ENCODE measurements around the gene KLK5. TPM values are rescaled to one million over a fixed set of nuclear protein-coding genes. Genes with fewer than 3 reads are reported as not detected.

Gene KLK5
- polyA plus RNA-seq, 2 of the 4 experiments (the other 2 are of a cell fraction): not detected

DNA sequence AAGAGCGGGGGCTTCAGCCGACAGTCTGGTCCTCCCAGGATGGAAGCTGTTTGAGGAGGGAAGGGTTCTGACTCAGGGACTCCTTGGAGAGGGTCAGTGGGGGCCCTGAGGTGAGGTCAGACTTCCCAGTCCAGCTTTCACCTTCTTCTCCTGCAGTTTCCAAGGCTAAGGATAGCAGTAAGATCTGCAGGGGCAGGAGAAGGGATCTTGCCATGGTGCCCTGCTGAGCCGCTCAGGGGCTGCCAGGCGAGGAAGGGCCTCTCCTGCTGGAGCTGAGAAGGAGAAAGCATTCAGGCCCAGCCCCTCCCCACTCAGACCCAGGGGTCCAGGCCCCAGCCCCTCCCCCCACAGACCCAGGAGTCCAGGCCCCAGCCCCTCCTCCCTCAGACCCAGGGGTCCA lies 29.3 kb upstream of the KLK5 start:
- H3K4me1 ChIP-seq: peaks cover 10% of the 10 kb centered on the region; the same call in 2 of the 3 replicates
- H3K4me2 ChIP-seq: no peak overlapping the region
- ChIA-PET CTCF (interaction anchor here (0.9 kb wide), 1 partner anchor 278 kb away, joined by 3 read pairs; no protein-coding TSS in a partner anchor), POLR2A (no interaction called here)
- ATAC-seq (peak; percentile 55), DNase-seq (ENCODE audit: low read depth in 1 of 2, low spot score in 1 of 2) (no peak), FAIRE-seq (no peak)
- TF ChIP-seq HES2 (IDR thresholded peaks at IDR 0.05) (no peak), RARB (CRISPR knock-in tag; IDR thresholded peaks at IDR 0.05) (no peak), SREBF2 (IDR thresholded peaks at IDR 0.05) (no peak)
- TF ChIP-seq, protein P1, sequence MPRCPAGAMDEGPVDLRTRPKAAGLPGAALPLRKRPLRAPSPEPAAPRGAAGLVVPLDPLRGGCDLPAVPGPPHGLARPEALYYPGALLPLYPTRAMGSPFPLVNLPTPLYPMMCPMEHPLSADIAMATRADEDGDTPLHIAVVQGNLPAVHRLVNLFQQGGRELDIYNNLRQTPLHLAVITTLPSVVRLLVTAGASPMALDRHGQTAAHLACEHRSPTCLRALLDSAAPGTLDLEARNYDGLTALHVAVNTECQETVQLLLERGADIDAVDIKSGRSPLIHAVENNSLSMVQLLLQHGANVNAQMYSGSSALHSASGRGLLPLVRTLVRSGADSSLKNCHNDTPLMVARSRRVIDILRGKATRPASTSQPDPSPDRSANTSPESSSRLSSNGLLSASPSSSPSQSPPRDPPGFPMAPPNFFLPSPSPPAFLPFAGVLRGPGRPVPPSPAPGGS (IDR thresholded peaks at IDR 0.05): no peak
- no peaks in the 10 kb centered on the region for H3K9me3 ChIP-seq
- WGBS (ENCODE audit: missing lambda C conversion rate): 77% methylated on average over 4 of the region's 4 CpGs
- H3K27ac ChIP-seq: no peak overlapping the region
- H3K4me3 ChIP-seq: no peak overlapping the region

DNA sequence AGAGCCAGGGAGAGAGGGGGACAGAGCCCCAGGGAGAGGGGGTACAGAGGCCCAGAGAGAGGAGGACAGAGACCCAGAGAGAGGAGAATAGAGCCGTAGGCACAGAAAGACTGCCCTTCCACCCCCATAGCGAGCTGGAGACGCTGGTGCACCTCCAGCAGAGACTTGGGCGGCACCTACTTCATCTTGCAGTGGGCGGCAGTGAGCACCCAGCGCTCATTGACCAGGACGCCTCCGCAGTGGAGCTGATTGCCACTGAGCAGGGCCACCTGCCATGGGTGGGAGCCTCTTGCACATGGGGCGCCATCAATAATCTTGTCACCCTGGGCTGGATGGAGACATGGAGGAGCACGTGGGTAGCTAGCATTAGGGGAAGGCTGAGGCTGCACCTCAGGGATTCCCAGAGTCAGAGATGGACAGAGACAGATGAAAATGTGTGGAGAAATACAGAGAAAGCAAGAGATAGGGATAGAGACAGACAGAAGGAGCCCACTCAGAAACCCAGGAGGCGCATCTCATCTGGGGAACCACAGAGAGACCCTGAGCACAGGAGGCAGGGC lies 28.8 kb upstream of the KLK5 start:
- CTCF ChIA-PET: interaction anchor here (0.9 kb wide), 1 partner anchor 278 kb away, joined by 3 read pairs; no protein-coding TSS in a partner anchor
- Histone ChIP-seq H3K9me3 (no peaks in the 10 kb centered on the region), H3K4me1 (peaks cover 10% of the 10 kb centered on the region; the same call in 2 of the 3 replicates), H3K4me3 (no peak overlapping the region), H3K4me2 (no peak overlapping the region), H3K27ac (no peak overlapping the region)
- FAIRE-seq (no peak), DNase-seq (ENCODE audit: low read depth in 1 of 2, low spot score in 1 of 2) (no peak), ATAC-seq (peak; percentile 51 to 69)
- TF ChIP-seq NPAS2 (CRISPR knock-in tag; IDR thresholded peaks at IDR 0.05; ENCODE audit: borderline replicate concordance): no peak
- no peak for TF ChIP-seq TP53 (CRISPR knock-in tag; IDR thresholded peaks at IDR 0.05)
- TF ChIP-seq ZSCAN20 (CRISPR knock-in tag; IDR thresholded peaks at IDR 0.05): no peak
- no peak for TF ChIP-seq MYC (IDR thresholded peaks at IDR 0.05; ENCODE audit: borderline replicate concordance, low read length)
- TF ChIP-seq KDM5A (IDR thresholded peaks at IDR 0.05): no peak
- peak; percentile 8 for TF ChIP-seq MAFK (IDR thresholded peaks at IDR 0.05; ENCODE audit: partially characterized antibody)
- POLR2A ChIA-PET: no interaction called here
- WGBS (ENCODE audit: missing lambda C conversion rate): 27% methylated on average over 11 of the region's 11 CpGs

DNA sequence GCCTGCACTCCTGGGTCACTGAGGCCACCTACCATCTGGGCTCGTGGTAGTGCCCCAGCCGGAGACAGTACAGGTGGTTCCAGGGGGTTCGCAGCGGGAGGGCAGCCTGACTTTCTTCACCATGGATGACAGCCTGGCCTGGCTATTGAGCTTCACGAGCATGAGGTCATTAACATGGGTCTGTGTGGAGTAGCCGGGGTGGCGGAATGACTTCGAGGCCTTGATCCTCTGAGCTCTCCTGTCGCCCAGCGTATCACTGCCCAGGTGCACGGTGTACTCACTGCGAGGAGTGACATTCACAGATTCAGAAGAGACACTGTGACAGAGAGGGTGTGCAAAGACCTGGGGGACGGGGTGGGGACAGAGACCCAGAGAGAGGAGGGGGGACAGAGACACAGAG lies 27.4 kb upstream of the KLK5 start:
- peaks cover 16% of the 10 kb centered on the region; the same call in 2 of the 3 replicates for H3K4me1 ChIP-seq
- no peak overlapping the region for H3K4me2 ChIP-seq
- TF ChIP-seq CBX2 (IDR thresholded peaks at IDR 0.05; ENCODE audit: borderline replicate concordance, low read depth) (no peak), FOSL2 (IDR thresholded peaks at IDR 0.05) (no peak), FOSL2 (CRISPR knock-in tag; IDR thresholded peaks at IDR 0.05) (no peak), NFE2L2 (conservative IDR thresholded peaks at IDR 0.05; ENCODE audit: low read length) (no peak), NR3C1 (IDR thresholded peaks at IDR 0.05) (no peak), PHF8 (IDR thresholded peaks at IDR 0.05; ENCODE audit: borderline replicate concordance, low read depth) (no peak), HOXB5 (CRISPR knock-in tag; IDR thresholded peaks at IDR 0.05) (no peak)
- ATAC-seq: no peak
- CTCF ChIA-PET: interaction anchor here (1.7 to 1.9 kb wide), 2 partner anchors 30 to 37 kb away, joined by 4 to 6 read pairs; a partner anchor contains a TSS
- FAIRE-seq: no peak
- POLR2A ChIA-PET: no interaction called here
- 57% methylated on average over 13 of the region's 13 CpGs for WGBS (ENCODE audit: missing lambda C conversion rate)
- H3K4me3 ChIP-seq: no peak overlapping the region
- H3K27ac ChIP-seq: no peak overlapping the region
- DNase-seq (ENCODE audit: low read depth in 1 of 2, low spot score in 1 of 2): no peak
- no peaks in the 10 kb centered on the region for H3K9me3 ChIP-seq

GRCh38 chr19:50979758-50980157 lies 26.9 kb upstream of the KLK5 start:
- POLR2A ChIA-PET: no interaction called here
- ATAC-seq (no peak), DNase-seq (ENCODE audit: low read depth in 1 of 2, low spot score in 1 of 2) (no peak), FAIRE-seq (no peak)
- no peak overlapping the region; a peak in 1 of 6 replicates for H3K27ac ChIP-seq
- peaks cover 16% of the 10 kb centered on the region; the same call in 2 of the 3 replicates for H3K4me1 ChIP-seq
- CTCF ChIA-PET: interaction anchor here (1.7 to 1.9 kb wide), 2 partner anchors 30 to 37 kb away, joined by 4 to 6 read pairs; a partner anchor contains a TSS
- no peak overlapping the region for H3K4me3 ChIP-seq
- 54% methylated on average over 7 of the region's 8 CpGs for WGBS (ENCODE audit: missing lambda C conversion rate)
- no peak overlapping the region for H3K4me2 ChIP-seq
- H3K9me3 ChIP-seq: no peaks in the 10 kb centered on the region
- TF ChIP-seq, protein P2, sequence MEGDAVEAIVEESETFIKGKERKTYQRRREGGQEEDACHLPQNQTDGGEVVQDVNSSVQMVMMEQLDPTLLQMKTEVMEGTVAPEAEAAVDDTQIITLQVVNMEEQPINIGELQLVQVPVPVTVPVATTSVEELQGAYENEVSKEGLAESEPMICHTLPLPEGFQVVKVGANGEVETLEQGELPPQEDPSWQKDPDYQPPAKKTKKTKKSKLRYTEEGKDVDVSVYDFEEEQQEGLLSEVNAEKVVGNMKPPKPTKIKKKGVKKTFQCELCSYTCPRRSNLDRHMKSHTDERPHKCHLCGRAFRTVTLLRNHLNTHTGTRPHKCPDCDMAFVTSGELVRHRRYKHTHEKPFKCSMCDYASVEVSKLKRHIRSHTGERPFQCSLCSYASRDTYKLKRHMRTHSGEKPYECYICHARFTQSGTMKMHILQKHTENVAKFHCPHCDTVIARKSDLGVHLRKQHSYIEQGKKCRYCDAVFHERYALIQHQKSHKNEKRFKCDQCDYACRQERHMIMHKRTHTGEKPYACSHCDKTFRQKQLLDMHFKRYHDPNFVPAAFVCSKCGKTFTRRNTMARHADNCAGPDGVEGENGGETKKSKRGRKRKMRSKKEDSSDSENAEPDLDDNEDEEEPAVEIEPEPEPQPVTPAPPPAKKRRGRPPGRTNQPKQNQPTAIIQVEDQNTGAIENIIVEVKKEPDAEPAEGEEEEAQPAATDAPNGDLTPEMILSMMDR (IDR thresholded peaks at IDR 0.05): no peak
- TF ChIP-seq HOXB5 (CRISPR knock-in tag; IDR thresholded peaks at IDR 0.05) (no peak), ZSCAN20 (CRISPR knock-in tag; IDR thresholded peaks at IDR 0.05) (no peak), ZNF302 (CRISPR knock-in tag; IDR thresholded peaks at IDR 0.05) (no peak), FOSB (CRISPR knock-in tag; IDR thresholded peaks at IDR 0.05) (no peak), JUN (IDR thresholded peaks at IDR 0.05) (no peak), SREBF2 (IDR thresholded peaks at IDR 0.05) (no peak), MAZ (IDR thresholded peaks at IDR 0.05; ENCODE audit: borderline replicate concordance, low read depth, low read length) (no peak), MAX (IDR thresholded peaks at IDR 0.05) (no peak), REST (IDR thresholded peaks at IDR 0.05) (no peak), RFX5 (IDR thresholded peaks at IDR 0.05) (no peak)
